LoVo (cell line): Measurements from ENCODE around the gene PPRC1.
A peak's percentile ranks its signal among the peaks of the same experiment; 100 is the strongest.

Experiments used
- DNase-seq: peaks from one replicate; pipeline ENCODE4 v3.0.0-alpha.2; 2016; ENCODE audit warnings: low spot score

PPRC1 gene, protein sequence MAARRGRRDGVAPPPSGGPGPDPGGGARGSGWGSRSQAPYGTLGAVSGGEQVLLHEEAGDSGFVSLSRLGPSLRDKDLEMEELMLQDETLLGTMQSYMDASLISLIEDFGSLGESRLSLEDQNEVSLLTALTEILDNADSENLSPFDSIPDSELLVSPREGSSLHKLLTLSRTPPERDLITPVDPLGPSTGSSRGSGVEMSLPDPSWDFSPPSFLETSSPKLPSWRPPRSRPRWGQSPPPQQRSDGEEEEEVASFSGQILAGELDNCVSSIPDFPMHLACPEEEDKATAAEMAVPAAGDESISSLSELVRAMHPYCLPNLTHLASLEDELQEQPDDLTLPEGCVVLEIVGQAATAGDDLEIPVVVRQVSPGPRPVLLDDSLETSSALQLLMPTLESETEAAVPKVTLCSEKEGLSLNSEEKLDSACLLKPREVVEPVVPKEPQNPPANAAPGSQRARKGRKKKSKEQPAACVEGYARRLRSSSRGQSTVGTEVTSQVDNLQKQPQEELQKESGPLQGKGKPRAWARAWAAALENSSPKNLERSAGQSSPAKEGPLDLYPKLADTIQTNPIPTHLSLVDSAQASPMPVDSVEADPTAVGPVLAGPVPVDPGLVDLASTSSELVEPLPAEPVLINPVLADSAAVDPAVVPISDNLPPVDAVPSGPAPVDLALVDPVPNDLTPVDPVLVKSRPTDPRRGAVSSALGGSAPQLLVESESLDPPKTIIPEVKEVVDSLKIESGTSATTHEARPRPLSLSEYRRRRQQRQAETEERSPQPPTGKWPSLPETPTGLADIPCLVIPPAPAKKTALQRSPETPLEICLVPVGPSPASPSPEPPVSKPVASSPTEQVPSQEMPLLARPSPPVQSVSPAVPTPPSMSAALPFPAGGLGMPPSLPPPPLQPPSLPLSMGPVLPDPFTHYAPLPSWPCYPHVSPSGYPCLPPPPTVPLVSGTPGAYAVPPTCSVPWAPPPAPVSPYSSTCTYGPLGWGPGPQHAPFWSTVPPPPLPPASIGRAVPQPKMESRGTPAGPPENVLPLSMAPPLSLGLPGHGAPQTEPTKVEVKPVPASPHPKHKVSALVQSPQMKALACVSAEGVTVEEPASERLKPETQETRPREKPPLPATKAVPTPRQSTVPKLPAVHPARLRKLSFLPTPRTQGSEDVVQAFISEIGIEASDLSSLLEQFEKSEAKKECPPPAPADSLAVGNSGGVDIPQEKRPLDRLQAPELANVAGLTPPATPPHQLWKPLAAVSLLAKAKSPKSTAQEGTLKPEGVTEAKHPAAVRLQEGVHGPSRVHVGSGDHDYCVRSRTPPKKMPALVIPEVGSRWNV (N-terminal part only)

GRCh38 chr10:102132563-102133372 lies at the start of gene PPRC1:
PPRC1 (plus strand) TSS chr10:102133040; CDS start chr10:102133069, 29 bp downstream.
- DNase-seq = peak; percentile 99

- no peak for DNase-seq
Measured at GRCh38 chr10:102083541-102083940, 49.3 kb upstream of the PPRC1 start.

- DNase-seq = no peak
Measured at GRCh38 chr10:102085336-102085735, 47.5 kb upstream of the PPRC1 start.

- DNase-seq = no peak
Measured at GRCh38 chr10:102086196-102086595, 46.6 kb upstream of the PPRC1 start.

DNA sequence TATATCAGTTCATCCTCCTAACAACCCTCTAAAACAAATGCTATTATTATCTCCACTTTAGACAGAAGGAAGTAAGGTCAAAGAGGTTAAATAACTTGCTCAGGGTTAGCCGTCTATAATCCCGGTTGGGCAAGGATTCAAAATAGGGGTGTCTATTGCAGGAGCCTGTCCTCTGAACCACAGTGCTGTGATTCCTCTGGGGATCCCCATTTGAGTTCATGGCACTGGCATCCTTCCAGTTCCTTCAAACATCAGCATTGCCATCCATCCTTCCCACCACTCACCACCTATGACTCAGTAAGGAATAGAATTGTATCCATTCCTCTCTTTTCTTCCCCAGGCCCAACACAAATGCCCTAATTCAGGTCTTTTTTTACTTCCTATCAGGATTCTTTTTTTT lies 42.1 kb upstream of the PPRC1 start:
- no peak for DNase-seq

DNA sequence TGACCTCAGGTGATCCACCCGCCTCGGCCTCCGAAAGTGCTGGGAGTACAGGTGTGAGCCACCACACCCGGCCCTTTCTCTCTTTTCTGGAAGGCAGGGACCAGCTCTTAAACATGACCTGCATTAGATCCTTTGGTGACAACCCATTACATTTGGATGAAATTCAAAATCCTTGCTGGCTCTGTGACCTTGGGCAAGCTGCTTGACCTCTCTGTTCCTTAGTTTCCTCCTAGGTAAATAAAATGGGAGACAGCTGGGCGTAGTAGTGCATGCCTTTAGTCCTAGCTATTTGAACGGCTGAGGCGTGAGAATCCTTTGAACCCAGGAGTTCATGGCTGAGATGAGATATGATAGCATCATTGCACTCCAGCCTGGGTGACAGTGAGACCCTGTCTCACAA lies 36.4 kb upstream of the PPRC1 start:
- no peak for DNase-seq

DNA sequence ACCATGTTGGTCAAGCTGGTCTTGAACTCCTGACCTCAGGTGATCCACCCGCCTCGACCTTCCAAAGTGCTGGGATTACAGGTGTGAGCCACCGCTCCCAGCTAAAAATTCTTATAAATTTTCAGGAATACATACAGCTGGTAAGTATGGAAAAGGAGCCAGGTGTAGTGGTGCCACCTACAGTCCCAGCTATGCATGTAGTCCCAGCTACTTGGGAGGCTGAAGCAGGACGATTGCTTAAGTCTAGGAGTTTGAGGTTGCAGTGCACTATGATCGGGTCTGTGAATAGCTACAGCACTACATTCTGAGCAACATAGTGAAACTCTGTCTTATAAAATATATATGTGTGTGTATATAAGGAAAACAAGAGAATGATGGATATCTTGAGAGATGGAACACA lies 31.7 kb upstream of the PPRC1 start:
- no peak for DNase-seq

DNA sequence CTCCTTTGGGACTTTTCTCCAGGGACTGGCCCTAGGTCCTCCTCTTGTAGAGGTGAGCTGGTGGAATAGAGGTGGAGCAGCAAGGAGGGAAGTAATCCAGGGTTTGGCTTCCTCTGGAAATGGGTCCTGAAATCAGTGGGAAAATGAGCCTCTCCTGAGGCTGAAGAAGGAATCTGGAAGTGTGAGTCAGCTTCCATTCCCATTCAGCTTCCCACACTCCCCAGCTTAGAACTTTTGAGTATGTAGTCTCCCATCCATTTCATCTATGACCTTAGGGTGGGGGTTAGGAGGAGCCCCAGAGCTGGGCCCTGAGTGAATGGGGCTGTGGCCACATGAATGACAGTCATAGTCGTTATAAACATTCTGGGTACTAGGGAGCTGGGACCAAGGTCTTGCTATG lies 30.4 kb upstream of the PPRC1 start:
- DNase-seq = no peak

GRCh38 chr10:102106998-102107397 lies 25.8 kb upstream of the PPRC1 start:
- DNase-seq = no peak

- DNase-seq = no peak
Measured at GRCh38 chr10:102109166-102110116, 23.4 kb upstream of the PPRC1 start.

DNA sequence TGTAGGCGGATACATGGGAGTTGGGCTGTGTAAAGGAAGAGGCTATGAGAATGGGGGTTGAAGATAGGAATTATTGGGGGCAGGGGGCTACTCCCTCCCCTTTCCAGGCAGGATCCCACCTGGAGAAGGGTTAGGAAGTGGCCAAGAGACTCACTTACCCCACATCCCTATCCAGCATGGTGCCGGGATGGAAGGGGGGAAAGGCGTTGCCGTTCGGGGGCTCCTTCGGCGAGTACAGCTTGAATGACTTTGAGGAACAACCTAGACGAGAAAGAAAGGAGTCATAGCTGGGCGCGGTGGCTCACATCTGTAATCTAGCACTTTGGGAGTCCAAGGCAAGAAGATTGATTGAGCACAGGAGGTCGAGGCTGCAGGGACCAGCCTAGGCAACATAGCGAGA lies 21.6 kb upstream of the PPRC1 start:
- DNase-seq = no peak

DNA sequence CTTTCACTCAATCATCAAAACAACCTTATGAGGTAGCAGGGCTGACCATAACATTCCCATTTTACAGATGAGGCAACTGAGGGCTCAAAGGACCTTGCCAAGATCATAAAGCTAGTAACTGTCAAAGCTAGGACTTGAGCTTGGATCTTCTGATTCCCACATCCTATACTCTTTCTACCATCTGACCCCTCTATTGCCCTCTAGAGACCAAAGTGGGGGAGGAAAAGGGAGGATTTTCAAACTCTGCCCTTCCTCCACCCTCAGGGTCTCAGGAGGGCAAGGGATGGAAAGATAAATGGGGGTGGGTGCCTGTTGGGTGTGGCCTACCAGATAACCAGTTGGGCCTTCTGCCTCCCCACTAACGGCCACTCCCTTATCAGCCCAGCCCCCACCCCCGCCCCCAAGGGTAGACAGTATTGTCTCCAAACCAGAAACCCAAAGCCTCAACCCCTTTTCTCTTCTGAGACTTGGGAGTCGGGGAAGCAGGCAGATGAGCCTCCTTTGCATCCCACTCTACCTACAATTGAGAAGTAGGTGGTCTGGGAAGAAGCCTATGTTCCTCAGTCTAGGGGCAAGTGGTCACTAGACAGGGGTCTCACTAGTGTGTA lies 20.5 kb upstream of the PPRC1 start:
- no peak for DNase-seq

GRCh38 chr10:102113261-102113955 lies 19.4 kb upstream of the PPRC1 start:
- no peak for DNase-seq

GRCh38 chr10:102113956-102114857 lies 18.6 kb upstream of the PPRC1 start:
- no peak for DNase-seq

- DNase-seq = peak; percentile 71
Measured at GRCh38 chr10:102114861-102115618, 17.8 kb upstream of the PPRC1 start.

GRCh38 chr10:102115775-102116174 lies 17.1 kb upstream of the PPRC1 start:
- DNase-seq = no peak

GRCh38 chr10:102116656-102117055 lies 16.2 kb upstream of the PPRC1 start:
- DNase-seq = no peak
